Superior temporal gyrus (tissue), 1 donor: ENCODE data around the gene FAM185A.
"Not testable (repeated sequence)": the region's sequence is repeated elsewhere in the genome, so short reads cannot be mapped to it uniquely, and the experiment has no call there.

Source experiments
- DNase-seq: peaks from one replicate; pipeline ENCODE4 v3.0.0-alpha.2; 2016; ENCODE audit errors: extremely low spot score

FAM185A gene

GRCh38 chr7:102830197-102830596 lies 81.4 kb downstream of the FAM185A start:
- peak; percentile 17 for DNase-seq

GRCh38 chr7:102832674-102833073 lies 83.9 kb downstream of the FAM185A start:
- DNase-seq, result no peak

- no peak for DNase-seq
Observed at GRCh38 chr7:102833343-102833742, 84.5 kb downstream of the FAM185A start.

GRCh38 chr7:102834466-102834865 lies 85.7 kb downstream of the FAM185A start:
- no peak for DNase-seq

GRCh38 chr7:102834999-102835398 lies 86.2 kb downstream of the FAM185A start:
- DNase-seq, result no peak

GRCh38 chr7:102836191-102836919 lies 87.6 kb downstream of the FAM185A start:
- peak; percentile 26 for DNase-seq

GRCh38 chr7:102836977-102837376 lies 88.2 kb downstream of the FAM185A start:
- DNase-seq, result no peak

GRCh38 chr7:102837802-102838201 lies 89.0 kb downstream of the FAM185A start:
- DNase-seq, result no peak

GRCh38 chr7:102838572-102839101 lies 89.8 kb downstream of the FAM185A start:
- not testable (repeated sequence) for DNase-seq

- no peak for DNase-seq
Observed at GRCh38 chr7:102840404-102840803, 91.6 kb downstream of the FAM185A start.

GRCh38 chr7:102841290-102841689 lies 92.5 kb downstream of the FAM185A start:
- DNase-seq, result peak; percentile 32

- no peak for DNase-seq
Observed at GRCh38 chr7:102842284-102842683, 93.5 kb downstream of the FAM185A start.

GRCh38 chr7:102843850-102844249 lies 95.1 kb downstream of the FAM185A start:
- no peak for DNase-seq

GRCh38 chr7:102845346-102845745 lies 96.5 kb downstream of the FAM185A start:
- DNase-seq, result no peak

GRCh38 chr7:102849079-102849478 lies 100.3 kb downstream of the FAM185A start:
- DNase-seq, result no peak

- no peak for DNase-seq
Observed at GRCh38 chr7:102849538-102849937, 100.7 kb downstream of the FAM185A start.

- no peak for DNase-seq
Observed at GRCh38 chr7:102856036-102856435, 107.2 kb downstream of the FAM185A start.
